NCI-H1694 treated with DMSO at 0.1 percent for 48 hours (cell line): Measurements from ENCODE around the gene PGAP3.

ENCODE experiments used
- DNase-seq: peaks from one replicate; lab custom pipeline; 2025; lab: John Stamatoyannopoulos, UW

Gene PGAP3

GRCh38 chr17:39671651-39672521 is 16.0 kb downstream of the PGAP3 start:
- DNase-seq = peak; percentile 6

- no peak for DNase-seq
Measured at GRCh38 chr17:39670746-39671145, 17.1 kb downstream of the PGAP3 start.

DNA sequence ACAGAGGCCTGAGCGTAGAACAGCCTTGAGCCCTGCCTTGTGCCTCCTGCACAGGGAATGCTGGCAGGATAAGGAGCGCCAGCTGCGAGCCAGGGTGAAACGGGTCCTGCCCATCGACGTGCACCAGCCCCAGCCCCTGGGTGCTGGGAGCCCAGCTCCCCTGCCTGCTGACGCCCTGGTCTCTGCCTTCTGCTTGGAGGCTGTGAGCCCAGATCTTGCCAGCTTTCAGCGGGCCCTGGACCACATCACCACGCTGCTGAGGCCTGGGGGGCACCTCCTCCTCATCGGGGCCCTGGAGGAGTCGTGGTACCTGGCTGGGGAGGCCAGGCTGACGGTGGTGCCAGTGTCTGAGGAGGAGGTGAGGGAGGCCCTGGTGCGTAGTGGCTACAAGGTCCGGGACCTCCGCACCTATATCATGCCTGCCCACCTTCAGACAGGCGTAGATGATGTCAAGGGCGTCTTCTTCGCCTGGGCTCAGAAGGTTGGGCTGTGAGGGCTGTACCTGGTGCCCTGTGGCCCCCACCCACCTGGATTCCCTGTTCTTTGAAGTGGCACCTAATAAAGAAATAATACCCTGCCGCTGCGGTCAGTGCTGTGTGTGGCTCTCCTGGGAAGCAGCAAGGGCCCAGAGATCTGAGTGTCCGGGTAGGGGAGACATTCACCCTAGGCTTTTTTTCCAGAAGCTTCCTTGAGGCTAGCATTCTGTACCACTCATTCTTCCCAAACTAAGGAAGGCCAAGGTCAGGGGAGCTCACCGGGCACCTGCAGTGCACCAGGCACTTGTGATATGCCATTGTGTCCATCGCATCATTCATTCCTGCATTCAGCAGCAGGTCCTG is 17.7 kb downstream of the PGAP3 start:
- no peak for DNase-seq

GRCh38 chr17:39667945-39668924 is 19.6 kb downstream of the PGAP3 start, which contains the start of gene PNMT:
Gene PNMT, plus strand, starts transcription at chr17:39668453. Its CDS starts 23 bp downstream, at chr17:39668476.
- peak; percentile 22 for DNase-seq

- DNase-seq = no peak
Measured at GRCh38 chr17:39667262-39667944, 20.5 kb downstream of the PGAP3 start.

DNA sequence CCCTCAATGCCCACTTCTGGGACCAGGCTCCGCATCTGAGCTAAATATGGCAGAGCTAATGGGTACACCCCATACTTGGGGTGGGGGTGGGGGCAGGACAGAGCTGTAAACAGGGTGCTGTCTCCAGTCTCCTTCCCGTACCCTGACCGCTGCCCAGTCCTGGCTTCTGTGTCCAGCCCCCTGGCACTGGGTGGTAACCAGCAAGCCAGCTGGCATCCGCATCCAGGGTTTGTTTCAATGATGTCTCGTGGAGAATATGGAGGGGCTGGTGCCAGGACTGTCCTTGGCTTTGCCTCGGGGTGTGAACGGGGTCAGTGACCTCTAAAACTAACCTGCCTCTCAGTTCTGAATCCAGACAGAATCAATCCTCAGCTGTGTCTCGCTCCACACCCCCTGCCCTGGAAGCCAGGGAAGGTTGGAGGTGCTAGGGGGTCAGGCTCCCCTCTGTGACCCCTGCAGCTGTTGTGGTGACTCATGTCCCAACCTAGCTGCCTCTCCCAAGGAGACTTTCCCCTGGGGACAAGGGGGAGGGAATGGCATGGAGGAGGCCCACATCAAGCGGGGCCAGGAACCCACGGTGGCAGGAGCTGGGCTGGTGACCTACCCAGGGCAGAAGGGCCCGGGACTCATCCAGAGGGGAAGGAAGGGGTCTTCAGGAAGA is 21.1 kb downstream of the PGAP3 start:
- no peak for DNase-seq

DNA sequence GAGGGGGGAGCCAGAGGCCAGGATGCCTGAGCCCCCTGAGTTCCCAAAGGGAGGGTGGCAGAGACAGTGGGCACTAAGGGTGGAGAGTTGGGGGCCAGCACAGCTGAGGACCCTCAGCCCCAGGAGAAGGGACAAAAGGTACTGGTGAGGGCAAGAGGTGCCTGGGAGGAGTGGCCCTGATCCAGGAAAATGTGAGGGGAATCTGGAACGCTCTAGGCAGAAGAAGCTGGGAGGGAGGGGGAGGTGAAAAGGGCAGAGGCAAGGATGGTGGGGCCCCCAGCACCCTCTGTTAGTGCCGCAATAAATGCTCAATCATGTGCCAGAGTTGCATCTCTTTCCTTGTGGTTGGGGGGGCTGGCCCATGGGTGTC is 21.6 kb downstream of the PGAP3 start:
- DNase-seq = no peak

GRCh38 chr17:39665642-39666224 is 22.1 kb downstream of the PGAP3 start:
- DNase-seq = peak; percentile 4

GRCh38 chr17:39664581-39665561 is 23.0 kb downstream of the PGAP3 start, which contains the start of gene TCAP:
Gene TCAP, plus strand, starts transcription at chr17:39665349. Its CDS starts 11 bp downstream, at chr17:39665360.
- DNase-seq = no peak

- DNase-seq = no peak
Measured at GRCh38 chr17:39663688-39664580, 23.9 kb downstream of the PGAP3 start.

DNA sequence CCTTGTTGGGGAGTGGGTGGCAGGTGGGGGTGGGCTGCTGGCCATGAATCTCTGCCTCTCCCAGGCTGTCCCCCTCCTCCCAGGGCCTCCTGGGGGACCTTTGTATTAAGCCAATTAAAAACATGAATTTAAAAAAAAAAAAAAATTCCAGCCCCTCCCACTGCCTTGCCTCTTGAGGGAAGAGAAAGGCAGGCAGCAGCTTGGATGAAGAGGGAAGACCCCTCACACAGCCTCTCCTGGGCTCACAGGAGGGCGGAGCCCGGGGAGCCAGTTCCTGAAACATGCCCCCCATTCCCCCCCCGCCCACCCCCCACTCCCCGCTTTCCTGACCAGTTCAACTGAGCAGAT is 24.5 kb downstream of the PGAP3 start:
- DNase-seq = no peak

- no peak for DNase-seq
Measured at GRCh38 chr17:39662551-39663339, 25.1 kb downstream of the PGAP3 start.

- DNase-seq = no peak
Measured at GRCh38 chr17:39661744-39662541, 25.9 kb downstream of the PGAP3 start.

DNA sequence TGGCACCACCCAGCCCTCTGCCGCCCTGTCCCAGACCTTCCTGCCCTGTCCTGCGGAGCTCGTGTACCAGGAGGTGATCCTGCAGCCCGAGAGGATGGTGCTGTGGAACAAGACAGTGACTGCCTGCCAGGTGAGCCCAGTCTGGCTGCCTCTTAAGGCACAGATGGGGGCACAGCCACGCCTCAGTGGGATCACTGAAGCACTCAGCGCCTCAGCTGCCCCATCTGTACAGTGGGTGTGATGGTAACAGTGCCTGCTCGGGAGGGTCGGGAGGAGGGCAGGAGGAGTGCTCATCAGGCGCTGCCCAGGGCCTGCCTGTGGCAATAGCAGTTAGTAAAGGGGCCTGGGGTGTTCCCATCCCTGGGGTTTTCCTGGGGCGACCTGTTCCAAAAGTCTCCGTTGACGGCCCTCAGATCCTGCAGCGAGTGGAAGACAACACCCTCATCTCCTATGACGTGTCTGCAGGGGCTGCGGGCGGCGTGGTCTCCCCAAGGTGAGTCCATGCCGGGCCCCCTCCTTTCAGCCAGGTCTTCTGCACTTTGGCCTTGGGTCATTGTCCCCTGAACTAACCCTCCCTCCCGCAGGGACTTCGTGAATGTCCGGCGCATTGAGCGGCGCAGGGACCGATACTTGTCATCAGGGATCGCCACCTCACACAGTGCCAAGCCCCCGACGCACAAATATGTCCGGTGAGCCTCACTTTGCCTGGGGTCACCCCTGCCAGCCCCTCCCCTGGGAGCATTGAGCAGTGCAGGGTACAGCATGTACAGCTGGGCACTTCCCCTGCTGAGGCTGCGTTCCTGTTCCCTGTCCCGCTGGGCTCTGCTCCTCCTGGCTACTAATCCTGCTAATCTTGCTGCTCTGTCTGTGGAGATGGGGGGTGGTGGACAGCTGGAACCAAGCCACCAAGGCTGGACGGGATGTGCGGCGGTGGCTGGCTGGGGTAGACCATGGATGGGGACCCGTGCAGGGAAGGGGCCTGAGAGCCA is 27.2 kb downstream of the PGAP3 start:
- DNase-seq = no peak

GRCh38 chr17:39660011-39660360 is 27.9 kb downstream of the PGAP3 start:
- DNase-seq = no peak
